ENCODE results near the gene MAPK7. TPM values are rescaled to one million over a fixed set of nuclear protein-coding genes. Genes with fewer than 3 reads are reported as not detected.

MAPK7 gene
- total RNA-seq, 1 donor from 2014 or later: 30.8 TPM

- no peak for DNase-seq (ENCODE audit: low read depth)
- no peak for TF ChIP-seq CTCF (IDR thresholded peaks at IDR 0.05; ENCODE audit: insufficient read depth, low read length, poor library complexity, severe bottlenecking)
- Histone ChIP-seq H3K4me3 (ENCODE audit: low read depth, low read length) (no peak overlapping the region), H3K27me3 (ENCODE audit: control insufficient read depth, insufficient read depth, low read length) (no peaks in the 10 kb centered on the region), H3K36me3 (ENCODE audit: control insufficient read depth, insufficient read depth, low read length) (no peaks in the 10 kb centered on the region)
Observed at GRCh38 chr17:19341211-19341631, 37.1 kb upstream of the MAPK7 start.

- no peak for DNase-seq (ENCODE audit: low read depth)
- no peak for TF ChIP-seq CTCF (IDR thresholded peaks at IDR 0.05; ENCODE audit: insufficient read depth, low read length, poor library complexity, severe bottlenecking)
- Histone ChIP-seq H3K4me3 (ENCODE audit: low read depth, low read length) (no peak overlapping the region), H3K27me3 (ENCODE audit: control insufficient read depth, insufficient read depth, low read length) (no peaks in the 10 kb centered on the region), H3K36me3 (ENCODE audit: control insufficient read depth, insufficient read depth, low read length) (no peaks in the 10 kb centered on the region)
Observed at GRCh38 chr17:19341641-19342610, 36.4 kb upstream of the MAPK7 start.

GRCh38 chr17:19342611-19343255 lies 35.6 kb upstream of the MAPK7 start:
- H3K4me3 ChIP-seq (ENCODE audit: low read depth, low read length): no peak overlapping the region
- H3K36me3 ChIP-seq (ENCODE audit: control insufficient read depth, insufficient read depth, low read length): no peaks in the 10 kb centered on the region
- no peak for TF ChIP-seq CTCF (IDR thresholded peaks at IDR 0.05; ENCODE audit: insufficient read depth, low read length, poor library complexity, severe bottlenecking)
- no peaks in the 10 kb centered on the region for H3K27me3 ChIP-seq (ENCODE audit: control insufficient read depth, insufficient read depth, low read length)
- no peak for DNase-seq (ENCODE audit: low read depth)

GRCh38 chr17:19343256-19343630 lies 35.1 kb upstream of the MAPK7 start:
- no peak for DNase-seq (ENCODE audit: low read depth)
- no peak overlapping the region for H3K4me3 ChIP-seq (ENCODE audit: low read depth, low read length)
- no peaks in the 10 kb centered on the region for H3K27me3 ChIP-seq (ENCODE audit: control insufficient read depth, insufficient read depth, low read length)
- no peaks in the 10 kb centered on the region for H3K36me3 ChIP-seq (ENCODE audit: control insufficient read depth, insufficient read depth, low read length)
- TF ChIP-seq CTCF (IDR thresholded peaks at IDR 0.05; ENCODE audit: insufficient read depth, low read length, poor library complexity, severe bottlenecking): no peak

GRCh38 chr17:19343671-19344151 lies 34.6 kb upstream of the MAPK7 start:
- no peak for TF ChIP-seq CTCF (IDR thresholded peaks at IDR 0.05; ENCODE audit: insufficient read depth, low read length, poor library complexity, severe bottlenecking)
- H3K27me3 ChIP-seq (ENCODE audit: control insufficient read depth, insufficient read depth, low read length): no peaks in the 10 kb centered on the region
- H3K36me3 ChIP-seq (ENCODE audit: control insufficient read depth, insufficient read depth, low read length): no peaks in the 10 kb centered on the region
- DNase-seq (ENCODE audit: low read depth): no peak
- no peak overlapping the region for H3K4me3 ChIP-seq (ENCODE audit: low read depth, low read length)
